Duodenal mucosa (tissue), 2 donors: ENCODE data around the gene CFAP206.

Source experiments
- H3K27ac ChIP-seq: one replicate; pipeline ENCODE4 v1.7.0; 2013; ENCODE audit warnings: low read depth, low read length
- H3K27me3 ChIP-seq, 2 donors: one replicate each; pipeline ENCODE4 v1.7.0; 2013; ENCODE audit warnings: low read length in 2 of 2, control low read depth in 1 of 2; ENCODE audit not compliant: insufficient read depth in 2 of 2, control insufficient read depth in 1 of 2
- H3K36me3 ChIP-seq, 2 donors: one replicate each; pipeline ENCODE4 v1.7.0; 2013; ENCODE audit warnings: low read length in 2 of 2, control low read depth in 1 of 2; ENCODE audit not compliant: insufficient read depth in 2 of 2, control insufficient read depth in 1 of 2
- H3K4me1 ChIP-seq, 2 donors: one replicate each; pipeline ENCODE4 v1.7.0; 2013; ENCODE audit warnings: low read length in 2 of 2, control low read depth in 1 of 2; ENCODE audit not compliant: insufficient read depth in 2 of 2, control insufficient read depth in 1 of 2
- H3K4me3 ChIP-seq, 2 donors: one replicate each; pipeline ENCODE4 v1.7.0; 2013; ENCODE audit warnings: low read length in 2 of 2, low read depth in 1 of 2
- H3K9ac ChIP-seq, 2 donors: one replicate each; pipeline ENCODE4 v1.7.0; 2013; ENCODE audit warnings: low read length in 2 of 2, low read depth in 1 of 2
- H3K9me3 ChIP-seq, 2 donors: one replicate each; pipeline ENCODE4 v1.7.0; 2013; ENCODE audit warnings: low read length in 2 of 2, control low read depth in 1 of 2; ENCODE audit not compliant: control insufficient read depth in 1 of 2

The CFAP206 gene

GRCh38 chr6:87384038-87384437 is 23.7 kb upstream of the CFAP206 start:
- no peaks in the 10 kb centered on the region for H3K36me3 ChIP-seq
- H3K4me1 ChIP-seq: no peaks in the 10 kb centered on the region
- H3K4me3 ChIP-seq: no peak overlapping the region

GRCh38 chr6:87384449-87384848 is 23.3 kb upstream of the CFAP206 start:
- Histone ChIP-seq H3K9me3 (no peaks in the 10 kb centered on the region), H3K27me3 (no peaks in the 10 kb centered on the region), H3K27ac (no peak overlapping the region), H3K36me3 (no peaks in the 10 kb centered on the region), H3K4me3 (no peak overlapping the region), H3K9ac (no peak overlapping the region), H3K4me1 (no peaks in the 10 kb centered on the region)

More at GRCh38 chr6:87384038-87384437, 23.7 kb upstream of the CFAP206 start:
- Histone ChIP-seq H3K27me3 (no peaks in the 10 kb centered on the region), H3K27ac (no peak overlapping the region), H3K9ac (no peak overlapping the region), H3K9me3 (no peaks in the 10 kb centered on the region)

GRCh38 chr6:87391334-87391733 is 16.4 kb upstream of the CFAP206 start:
- Histone ChIP-seq H3K9me3 (no peaks in the 10 kb centered on the region), H3K4me1 (no peaks in the 10 kb centered on the region), H3K4me3 (no peak overlapping the region), H3K27ac (no peak overlapping the region), H3K36me3 (no peaks in the 10 kb centered on the region), H3K27me3 (no peaks in the 10 kb centered on the region), H3K9ac (no peak overlapping the region)

GRCh38 chr6:87393026-87393622 is 14.6 kb upstream of the CFAP206 start:
- Histone ChIP-seq H3K36me3 (no peaks in the 10 kb centered on the region), H3K4me1 (no peaks in the 10 kb centered on the region), H3K9me3 (no peaks in the 10 kb centered on the region), H3K27ac (no peak overlapping the region), H3K27me3 (no peaks in the 10 kb centered on the region), H3K4me3 (no peak overlapping the region), H3K9ac (no peak overlapping the region)

GRCh38 chr6:87395431-87395830 is 12.3 kb upstream of the CFAP206 start:
- Histone ChIP-seq H3K4me3 (no peak overlapping the region), H3K9me3 (no peaks in the 10 kb centered on the region), H3K9ac (no peak overlapping the region), H3K27ac (no peak overlapping the region), H3K36me3 (no peaks in the 10 kb centered on the region), H3K27me3 (no peaks in the 10 kb centered on the region), H3K4me1 (no peaks in the 10 kb centered on the region)

GRCh38 chr6:87396595-87397392 is 11.0 kb upstream of the CFAP206 start:
- Histone ChIP-seq H3K4me3 (no peak overlapping the region), H3K4me1 (no peaks in the 10 kb centered on the region), H3K27ac (no peak overlapping the region), H3K36me3 (no peaks in the 10 kb centered on the region), H3K9ac (no peak overlapping the region), H3K9me3 (no peaks in the 10 kb centered on the region), H3K27me3 (no peaks in the 10 kb centered on the region)

GRCh38 chr6:87397656-87398055 is 10.1 kb upstream of the CFAP206 start:
- H3K9ac ChIP-seq: no peak overlapping the region
- H3K27me3 ChIP-seq: no peaks in the 10 kb centered on the region
- no peaks in the 10 kb centered on the region for H3K4me1 ChIP-seq
- H3K4me3 ChIP-seq: no peak overlapping the region
- H3K9me3 ChIP-seq: no peaks in the 10 kb centered on the region
- H3K27ac ChIP-seq: no peak overlapping the region
- H3K36me3 ChIP-seq: no peaks in the 10 kb centered on the region

- Histone ChIP-seq H3K9ac (no peak overlapping the region), H3K4me3 (no peak overlapping the region), H3K36me3 (no peaks in the 10 kb centered on the region), H3K4me1 (no peaks in the 10 kb centered on the region), H3K27ac (no peak overlapping the region), H3K9me3 (no peaks in the 10 kb centered on the region), H3K27me3 (peaks cover 0 to 4% of the 10 kb centered on the region in 2 donors)
Observed at GRCh38 chr6:87401832-87402231, 5.9 kb upstream of the CFAP206 start.

GRCh38 chr6:87407561-87407900 is 241 bp upstream of the CFAP206 start:
- Histone ChIP-seq H3K4me1 (peaks cover 3 to 4% of the 10 kb centered on the region in 2 donors), H3K27ac (no peak overlapping the region), H3K9ac (peak overlapping the region in 1 of 2 donors; percentile 6), H3K36me3 (no peaks in the 10 kb centered on the region), H3K4me3 (peak overlapping the region; percentile 94 to 97), H3K27me3 (peaks cover 0 to 4% of the 10 kb centered on the region in 2 donors), H3K9me3 (no peaks in the 10 kb centered on the region)

- Histone ChIP-seq H3K4me3 (peak overlapping the region; percentile 94 to 97), H3K4me1 (peaks cover 3 to 4% of the 10 kb centered on the region in 2 donors), H3K27me3 (peaks cover 0 to 4% of the 10 kb centered on the region in 2 donors), H3K9ac (peak overlapping the region; percentile 77 to 96), H3K36me3 (no peaks in the 10 kb centered on the region), H3K9me3 (no peaks in the 10 kb centered on the region), H3K27ac (no peak overlapping the region)
Observed at GRCh38 chr6:87408721-87409155, 966 bp downstream of the CFAP206 start.
